Measurements from ENCODE around the gene CHCHD1. TPM values are rescaled to one million over a fixed set of nuclear protein-coding genes. Genes with fewer than 3 reads are reported as not detected.

CHCHD1 gene
- total RNA-seq, 1 donor from 2014 or later = 41.8 TPM

- no peaks in the 10 kb centered on the region for H3K36me3 ChIP-seq (ENCODE audit: control insufficient read depth, insufficient read depth, low read length)
- no peak for DNase-seq (ENCODE audit: low read depth)
- TF ChIP-seq CTCF (IDR thresholded peaks at IDR 0.05; ENCODE audit: insufficient read depth, low read length, poor library complexity, severe bottlenecking) = no peak
- no peak overlapping the region for H3K4me3 ChIP-seq (ENCODE audit: low read depth, low read length)
- H3K27me3 ChIP-seq (ENCODE audit: control insufficient read depth, insufficient read depth, low read length) = no peaks in the 10 kb centered on the region
These were observed 18.5 kb upstream of the CHCHD1 start for GRCh38 chr10:73763343-73763742.

GRCh38 chr10:73765066-73765465 lies 16.8 kb upstream of the CHCHD1 start:
- no peak for TF ChIP-seq CTCF (IDR thresholded peaks at IDR 0.05; ENCODE audit: insufficient read depth, low read length, poor library complexity, severe bottlenecking)
- peaks cover 1% of the 10 kb centered on the region for H3K36me3 ChIP-seq (ENCODE audit: control insufficient read depth, insufficient read depth, low read length)
- DNase-seq (ENCODE audit: low read depth) = no peak
- no peak overlapping the region for H3K4me3 ChIP-seq (ENCODE audit: low read depth, low read length)
- H3K27me3 ChIP-seq (ENCODE audit: control insufficient read depth, insufficient read depth, low read length) = no peaks in the 10 kb centered on the region

GRCh38 chr10:73768881-73769280 lies 13.0 kb upstream of the CHCHD1 start:
- no peak for DNase-seq (ENCODE audit: low read depth)
- no peaks in the 10 kb centered on the region for H3K27me3 ChIP-seq (ENCODE audit: control insufficient read depth, insufficient read depth, low read length)
- peak; percentile 29 for TF ChIP-seq CTCF (IDR thresholded peaks at IDR 0.05; ENCODE audit: insufficient read depth, low read length, poor library complexity, severe bottlenecking)
- no peak overlapping the region for H3K4me3 ChIP-seq (ENCODE audit: low read depth, low read length)
- peaks cover 1% of the 10 kb centered on the region for H3K36me3 ChIP-seq (ENCODE audit: control insufficient read depth, insufficient read depth, low read length)

- peaks cover 1% of the 10 kb centered on the region for H3K36me3 ChIP-seq (ENCODE audit: control insufficient read depth, insufficient read depth, low read length)
- no peak for TF ChIP-seq CTCF (IDR thresholded peaks at IDR 0.05; ENCODE audit: insufficient read depth, low read length, poor library complexity, severe bottlenecking)
- no peak for DNase-seq (ENCODE audit: low read depth)
- no peak overlapping the region for H3K4me3 ChIP-seq (ENCODE audit: low read depth, low read length)
- no peaks in the 10 kb centered on the region for H3K27me3 ChIP-seq (ENCODE audit: control insufficient read depth, insufficient read depth, low read length)
These were observed 12.5 kb upstream of the CHCHD1 start for GRCh38 chr10:73769396-73769795.

- no peak for DNase-seq (ENCODE audit: low read depth)
- Histone ChIP-seq H3K4me3 (ENCODE audit: low read depth, low read length) (peak overlapping the region; percentile 82), H3K36me3 (ENCODE audit: control insufficient read depth, insufficient read depth, low read length) (peaks cover 1% of the 10 kb centered on the region), H3K27me3 (ENCODE audit: control insufficient read depth, insufficient read depth, low read length) (no peaks in the 10 kb centered on the region)
- TF ChIP-seq CTCF (IDR thresholded peaks at IDR 0.05; ENCODE audit: insufficient read depth, low read length, poor library complexity, severe bottlenecking) = no peak
These were observed 10.0 kb upstream of the CHCHD1 start for GRCh38 chr10:73771722-73772280.

All from kidney epithelial cell (primary cell).